IMR-90 (cell line): Measurements from ENCODE around the gene DDC. TPM values are rescaled to one million over a fixed set of nuclear protein-coding genes. Genes with fewer than 3 reads are reported as not detected.

Experiments used
- ATAC-seq: fragments of 200-7000 bp; cut with Tn5 transposase; 2 replicates; pipeline ENCODE4 v1.9.1; 2020; ENCODE audit warnings: low read depth, mild to moderate bottlenecking, moderate library complexity
- BruUV-seq: library from RNA; stranded (reverse); fragments of 400-500 nt; replicated peaks from 2 replicates; lab custom pipeline; 2021; lab: Mats Ljungman, UMichigan
- CTCF ChIA-PET: fragments of 300-600 bp; formaldehyde crosslinking; extraction: SDS; loops from one replicate; lab custom pipeline; 2021; ENCODE audit warnings: antibody characterized with exemption; lab: Yijun Ruan, JAX
- POLR2A ChIA-PET: fragments of 300-600 bp; sonication (Branson Sonifier 250); formaldehyde crosslinking; loops from one replicate; lab custom pipeline; 2022; ENCODE audit warnings: antibody characterized with exemption; ENCODE audit not compliant: unreplicated experiment; lab: Charles Lee
- DNase-seq: peaks from one replicate; pipeline ENCODE4 v3.0.0; 2013
- H2AFZ ChIP-seq: replicated peaks from 2 replicates; pipeline ENCODE3; 2013; ENCODE audit warnings: low read length, mild to moderate bottlenecking; ENCODE audit not compliant: poor library complexity
- H2AK5ac ChIP-seq: 2 replicates; pipeline ENCODE4 v1.6.1; 2013; ENCODE audit warnings: low read depth, low read length, inconsistent platforms
- H2AK9ac ChIP-seq: replicated peaks from 2 replicates; pipeline ENCODE3; 2013; ENCODE audit warnings: mild to moderate bottlenecking, low read depth, low read length, moderate library complexity; ENCODE audit not compliant: poor library complexity
- H2BK120ac ChIP-seq: 2 replicates; pipeline ENCODE4 v1.6.1; 2013; ENCODE audit warnings: low read depth, low read length, inconsistent platforms
- H2BK15ac ChIP-seq: 3 replicates; pipeline ENCODE4 v1.6.1; 2013; ENCODE audit warnings: low read depth, low read length, inconsistent platforms
- H2BK20ac ChIP-seq: 2 replicates; pipeline ENCODE4 v1.6.1; 2013; ENCODE audit warnings: low read depth, mild to moderate bottlenecking, inconsistent platforms, low read length, moderate library complexity
- H2BK5ac ChIP-seq: 2 replicates; pipeline ENCODE4 v1.6.1; 2013; ENCODE audit warnings: mild to moderate bottlenecking, low read depth, low read length, inconsistent platforms; ENCODE audit not compliant: poor library complexity, severe bottlenecking
- H3K14ac ChIP-seq: replicated peaks from 2 replicates; pipeline ENCODE4 v1.6.1; 2013; ENCODE audit warnings: low read depth, low read length, inconsistent platforms
- H3K18ac ChIP-seq: 2 replicates; pipeline ENCODE4 v1.6.1; 2013; ENCODE audit warnings: low read depth, low read length, control low read depth
- H3K23ac ChIP-seq: 2 replicates; pipeline ENCODE4 v1.6.1; 2013; ENCODE audit warnings: low read depth, low read length, inconsistent platforms
- H3K27ac ChIP-seq: 2 replicates; pipeline ENCODE4 v1.5.1; 2013; ENCODE audit warnings: mild to moderate bottlenecking, control low read depth, low read length; ENCODE audit not compliant: insufficient read depth
- H3K27me3 ChIP-seq: 2 replicates; pipeline ENCODE4 v1.6.1; 2013; ENCODE audit warnings: low read length; ENCODE audit not compliant: control insufficient read depth, insufficient read depth
- H3K36me3 ChIP-seq: 2 replicates; pipeline ENCODE4 v1.6.1; 2013; ENCODE audit warnings: low read length, mixed read lengths; ENCODE audit not compliant: control insufficient read depth, insufficient read depth
- H3K4ac ChIP-seq: 2 replicates; pipeline ENCODE4 v1.6.1; 2013; ENCODE audit warnings: low read depth, low read length, inconsistent platforms
- H3K4me1 ChIP-seq: 2 replicates; pipeline ENCODE4 v1.6.1; 2013; ENCODE audit warnings: low read length, mixed read lengths; ENCODE audit not compliant: control insufficient read depth, insufficient read depth
- H3K4me2 ChIP-seq: 2 replicates; pipeline ENCODE4 v1.6.1; 2013; ENCODE audit warnings: low read depth, mild to moderate bottlenecking, control low read depth, low read length, moderate library complexity
- H3K4me3 ChIP-seq: 2 replicates; pipeline ENCODE4 v1.5.1; 2013; ENCODE audit warnings: low read depth, mild to moderate bottlenecking, control low read depth, low read length, moderate library complexity; ENCODE audit not compliant: insufficient read depth
- H3K56ac ChIP-seq: 2 replicates; pipeline ENCODE4 v1.6.1; 2013; ENCODE audit warnings: low read length, inconsistent platforms; ENCODE audit not compliant: insufficient read depth; ENCODE audit errors: extremely low read depth
- H3K79me1 ChIP-seq, 2 experiments: 2 replicates each; pipeline ENCODE4 v1.6.1; 2013; ENCODE audit warnings: low read length in 2 of 2, inconsistent platforms in 1 of 2, low read depth in 1 of 2
- H3K9ac ChIP-seq: 2 replicates; pipeline ENCODE4 v1.6.1; 2013; ENCODE audit warnings: low read depth, low read length, control low read depth
- H3K9me1 ChIP-seq: 2 replicates; pipeline ENCODE4 v1.6.1; 2013; ENCODE audit warnings: low read length, inconsistent platforms; ENCODE audit not compliant: insufficient read depth
- H3K9me3 ChIP-seq: 2 replicates; pipeline ENCODE4 v1.6.1; 2013; ENCODE audit warnings: low read length; ENCODE audit not compliant: control insufficient read depth, insufficient read depth
- H4K20me1 ChIP-seq: 2 replicates; pipeline ENCODE4 v1.6.1; 2013; ENCODE audit warnings: low read length, inconsistent platforms; ENCODE audit not compliant: insufficient read depth
- H4K5ac ChIP-seq: 2 replicates; pipeline ENCODE4 v1.6.1; 2013; ENCODE audit warnings: mild to moderate bottlenecking, low read depth, low read length, control low read depth
- H4K8ac ChIP-seq, 2 experiments: 2 replicates each; pipeline ENCODE4 v1.6.1; 2013; ENCODE audit warnings: low read depth in 2 of 2, low read length in 2 of 2, control low read depth in 1 of 2, inconsistent platforms in 1 of 2
- H4K91ac ChIP-seq: 2 replicates; pipeline ENCODE4 v1.6.1; 2013; ENCODE audit warnings: low read depth, low read length, inconsistent platforms; ENCODE audit not compliant: insufficient read depth
- BHLHE40 ChIP-seq: fragments of 150-350 bp; IDR thresholded peaks from 2 replicates; pipeline ENCODE4 v1.6.1; 2016; ENCODE audit warnings: mild to moderate bottlenecking, low read depth, low read length
- CEBPB ChIP-seq: IDR thresholded peaks from 2 replicates; pipeline ENCODE4 v1.6.1; 2012; ENCODE audit warnings: low read depth, low read length, improper control_type of control experiment
- CHD1 ChIP-seq: IDR thresholded peaks from 2 replicates; pipeline ENCODE4 v1.6.1; 2012; ENCODE audit warnings: low read depth, low read length, improper control_type of control experiment
- CTCF ChIP-seq: conservative IDR thresholded peaks from 2 replicates; pipeline ENCODE4 v1.5.1; 2012; ENCODE audit warnings: mild to moderate bottlenecking, low read depth, low read length, improper control_type of control experiment
- FOS ChIP-seq: fragments of 150-350 bp; IDR thresholded peaks from 2 replicates; pipeline ENCODE4 v1.6.1; 2016; ENCODE audit warnings: low read depth, low read length
- MAFK ChIP-seq: IDR thresholded peaks from 2 replicates; pipeline ENCODE4 v1.6.1; 2012; ENCODE audit warnings: low read depth, low read length, improper control_type of control experiment
- MAZ ChIP-seq: IDR thresholded peaks from 2 replicates; pipeline ENCODE4 v1.6.1; 2012; ENCODE audit warnings: low read depth, mild to moderate bottlenecking, low read length, improper control_type of control experiment, moderate library complexity, borderline replicate concordance
- MXI1 ChIP-seq: IDR thresholded peaks from 2 replicates; pipeline ENCODE4 v1.6.1; 2012; ENCODE audit warnings: low read depth, mild to moderate bottlenecking, low read length, moderate library complexity, borderline replicate concordance
- NFE2L2 ChIP-seq: fragments of 150-350 bp; IDR thresholded peaks from 2 replicates; pipeline ENCODE4 v1.6.1; 2016; ENCODE audit warnings: low read depth, mild to moderate bottlenecking, low read length
- POLR2A ChIP-seq: IDR thresholded peaks from 2 replicates; pipeline ENCODE4 v1.6.1; 2012; ENCODE audit warnings: mild to moderate bottlenecking, low read depth, low read length
- RAD21 ChIP-seq: IDR thresholded peaks from 2 replicates; pipeline ENCODE4 v1.6.1; 2012; ENCODE audit warnings: low read length, improper control_type of control experiment
- RCOR1 ChIP-seq: IDR thresholded peaks from 2 replicates; pipeline ENCODE4 v1.6.1; 2012; ENCODE audit warnings: mild to moderate bottlenecking, low read length, improper control_type of control experiment; ENCODE audit not compliant: insufficient replicate concordance
- RFX5 ChIP-seq: IDR thresholded peaks from 2 replicates; pipeline ENCODE4 v1.8.0; 2012; ENCODE audit warnings: low read depth, mild to moderate bottlenecking, low read length, moderate library complexity
- SMC3 ChIP-seq: fragments of 150-350 bp; IDR thresholded peaks from 2 replicates; pipeline ENCODE4 v1.6.1; 2016; ENCODE audit warnings: low read depth, mild to moderate bottlenecking, antibody characterized with exemption, low read length, moderate library complexity
- WGBS, 2 experiments: methylation state at CpG; one replicate each; pipeline versions ENCODE4 v1.1.5 to v1.1.7; 2013; ENCODE audit warnings: missing lambda C conversion rate in 2 of 2; ENCODE audit not compliant: insufficient read length in 1 of 2; ENCODE audit errors: extremely low coverage in 2 of 2; 5-methylcytosine and 5-hydroxymethylcytosine counted together
- dilution Hi-C: fragments of 300-500 bp; cut with HindIII; formaldehyde crosslinking; loops from one replicate; pipeline ENCODE4 v1.14.3; 2018; ENCODE audit warnings: low sequenced_read_pairs; ENCODE audit not compliant: unreplicated experiment
- in situ Hi-C: fragments of 300-500 bp; cut with MboI; formaldehyde crosslinking; loops from 3 replicates; pipeline ENCODE4 v1.14.3; 2019; ENCODE audit warnings: low sequenced_read_pairs, inconsistent platforms, mixed read lengths
- intact Hi-C: fragments of 100-400 bp; cut with micrococcal nuclease; formaldehyde crosslinking; loops from 2 replicates; pipeline ENCODE4 v1.10.0; 2022
- polyA plus RNA-seq, 3 experiments: library from polyadenylated mRNA; depleted of rRNA; stranded (reverse); fragments of >200 nt; gene quantifications; 2 replicates each; pipeline ENCODE4 v1.2.3, GENCODE V29; 2012; ENCODE audit warnings: low replicate concordance in 1 of 3
- total RNA-seq: library from RNA; depleted of rRNA; stranded (reverse); fragments of >200 nt; gene quantifications from 2 replicates; pipeline ENCODE4 v1.2.3, GENCODE V29; 2012
- TF ChIP-seq, protein P1 (sequence below): fragments of 150-350 bp; IDR thresholded peaks from 2 replicates; pipeline ENCODE4 v1.6.1; 2016; ENCODE audit warnings: low read depth, mild to moderate bottlenecking, low read length, moderate library complexity, borderline replicate concordance
- TF ChIP-seq, protein P2 (sequence below): fragments of 150-350 bp; IDR thresholded peaks from 2 replicates; pipeline ENCODE4 v1.6.1; 2017; ENCODE audit warnings: mild to moderate bottlenecking, antibody characterized with exemption, low read length, low read depth

The DDC gene
- total and polyA plus RNA-seq, 2 of the 4 experiments (the other 2 are of a cell fraction): not detected

DNA sequence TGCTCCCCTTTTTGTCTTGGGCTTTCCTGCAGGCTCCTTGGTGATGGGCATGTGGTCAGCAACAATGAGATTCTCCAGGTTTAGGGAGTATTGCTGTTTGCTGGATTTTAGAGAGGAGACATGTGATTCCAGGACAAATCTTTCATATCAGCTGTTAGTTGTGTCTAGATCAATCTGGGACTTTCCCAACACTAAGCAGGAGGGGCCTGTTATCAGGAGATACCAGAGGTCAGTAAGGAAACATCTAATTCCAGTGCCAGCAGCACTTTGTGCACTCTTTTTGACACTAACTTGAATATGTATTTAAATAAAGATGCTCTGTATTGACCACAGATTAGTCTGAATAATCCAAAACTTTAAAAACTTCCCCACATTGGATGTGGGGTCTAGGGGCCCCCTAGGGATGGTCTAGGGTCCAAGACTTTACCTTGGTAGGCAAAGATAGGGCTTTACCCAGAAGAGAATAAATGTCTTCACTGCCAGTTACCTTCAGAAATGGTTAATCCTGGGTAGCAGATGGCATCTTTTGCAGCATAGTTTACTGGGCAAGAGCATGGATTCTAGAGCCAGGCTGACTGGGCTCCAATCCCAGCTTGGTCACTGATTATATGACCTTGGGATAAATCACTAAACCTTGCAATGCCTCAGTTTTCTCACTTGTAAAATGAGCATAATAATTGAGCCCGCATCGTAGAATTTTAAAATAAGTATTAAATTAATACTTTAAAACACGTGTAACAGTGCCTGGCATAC is 108.7 kb downstream of the DDC start:
- no CpG with 5 or more reads among the region's 3 CpGs for WGBS, 2 experiments
- intact Hi-C loops: no loop called here
- no peak overlapping the region for H3K27ac ChIP-seq
- H3K14ac ChIP-seq: no peak overlapping the region
- BruUV-seq: no TSS peak
- no peaks in the 10 kb centered on the region for H3K79me1 ChIP-seq
- ChIA-PET CTCF (interaction anchor here (1.0 kb wide), 1 partner anchor 705 kb away, joined by 3 read pairs; no protein-coding TSS in a partner anchor), POLR2A (no interaction called here)
- no peak overlapping the region for H3K9ac ChIP-seq
- TF ChIP-seq RAD21 (no peak), MAZ (no peak), BHLHE40 (no peak), POLR2A (no peak), FOS (no peak), RCOR1 (no peak), CHD1 (no peak), SMC3 (no peak), NFE2L2 (no peak), MAFK (no peak), CTCF (no peak), RFX5 (no peak), CEBPB (no peak), MXI1 (no peak)
- TF ChIP-seq, protein P1, sequence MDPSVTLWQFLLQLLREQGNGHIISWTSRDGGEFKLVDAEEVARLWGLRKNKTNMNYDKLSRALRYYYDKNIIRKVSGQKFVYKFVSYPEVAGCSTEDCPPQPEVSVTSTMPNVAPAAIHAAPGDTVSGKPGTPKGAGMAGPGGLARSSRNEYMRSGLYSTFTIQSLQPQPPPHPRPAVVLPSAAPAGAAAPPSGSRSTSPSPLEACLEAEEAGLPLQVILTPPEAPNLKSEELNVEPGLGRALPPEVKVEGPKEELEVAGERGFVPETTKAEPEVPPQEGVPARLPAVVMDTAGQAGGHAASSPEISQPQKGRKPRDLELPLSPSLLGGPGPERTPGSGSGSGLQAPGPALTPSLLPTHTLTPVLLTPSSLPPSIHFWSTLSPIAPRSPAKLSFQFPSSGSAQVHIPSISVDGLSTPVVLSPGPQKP: no peak
- TF ChIP-seq, protein P2, sequence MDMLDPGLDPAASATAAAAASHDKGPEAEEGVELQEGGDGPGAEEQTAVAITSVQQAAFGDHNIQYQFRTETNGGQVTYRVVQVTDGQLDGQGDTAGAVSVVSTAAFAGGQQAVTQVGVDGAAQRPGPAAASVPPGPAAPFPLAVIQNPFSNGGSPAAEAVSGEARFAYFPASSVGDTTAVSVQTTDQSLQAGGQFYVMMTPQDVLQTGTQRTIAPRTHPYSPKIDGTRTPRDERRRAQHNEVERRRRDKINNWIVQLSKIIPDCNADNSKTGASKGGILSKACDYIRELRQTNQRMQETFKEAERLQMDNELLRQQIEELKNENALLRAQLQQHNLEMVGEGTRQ: no peak
- H2BK20ac ChIP-seq: no peak overlapping the region
- peaks cover 9% of the 10 kb centered on the region for H3K27me3 ChIP-seq
- no peak overlapping the region for H4K5ac ChIP-seq
- no peak overlapping the region for H2AK9ac ChIP-seq
- no peak overlapping the region for H3K18ac ChIP-seq
- H4K20me1 ChIP-seq: no peaks in the 10 kb centered on the region
- H2BK5ac ChIP-seq: no peak overlapping the region
- ATAC-seq: no peak
- H3K4ac ChIP-seq: no peak overlapping the region
- DNase-seq: no peak
- dilution Hi-C loops: no loop called here
- H2BK120ac ChIP-seq: no peak overlapping the region
- H2AFZ ChIP-seq: no peak overlapping the region
- H3K9me3 ChIP-seq: no peaks in the 10 kb centered on the region
- H3K9me1 ChIP-seq: no peaks in the 10 kb centered on the region
- H3K36me3 ChIP-seq: no peaks in the 10 kb centered on the region
- no peak overlapping the region for H3K4me2 ChIP-seq
- in situ Hi-C loops: loop anchor here (25.0 kb wide), 1 partner anchor 231 kb away; no protein-coding TSS in a partner anchor
- no peak overlapping the region for H3K23ac ChIP-seq
- no peaks in the 10 kb centered on the region for H3K4me1 ChIP-seq
- H4K8ac ChIP-seq: no peak overlapping the region
- no peak overlapping the region for H3K4me3 ChIP-seq
- no peak overlapping the region for H3K56ac ChIP-seq
- no peak overlapping the region for H2BK15ac ChIP-seq
- no peak overlapping the region for H2AK5ac ChIP-seq
- H4K91ac ChIP-seq: no peak overlapping the region
